ENCODE measurements around the gene LOXL3. TPM values are rescaled to one million over a fixed set of nuclear protein-coding genes. Genes with fewer than 3 reads are reported as not detected.

The LOXL3 gene
- total RNA-seq, 1 experiment from 2014 or later = 4.1 TPM

DNA sequence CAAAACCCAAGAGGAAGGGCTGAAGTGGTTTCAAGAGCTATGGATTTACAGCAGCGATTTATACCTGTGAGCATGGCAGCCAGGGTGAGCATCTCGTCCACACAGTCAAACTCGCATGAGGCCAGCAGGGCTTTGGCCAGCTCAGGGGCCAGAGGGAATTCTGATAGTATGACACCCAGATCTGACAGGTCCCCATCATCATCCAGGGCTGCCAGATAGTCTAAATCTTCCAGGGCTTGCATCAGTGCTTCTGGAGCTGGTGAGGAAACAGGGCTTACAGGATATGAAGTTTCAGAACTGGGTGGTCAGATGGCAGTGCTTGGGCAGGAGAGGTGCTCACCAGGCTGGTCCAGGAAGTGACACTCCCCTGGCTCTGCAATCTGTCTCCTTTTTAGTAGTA, 31.2 kb downstream of the LOXL3 start:
- Histone ChIP-seq H3K9me2 (ENCODE audit: insufficient read depth) (no peaks in the 10 kb centered on the region), H4K20me1 (ENCODE audit: insufficient read depth) (no peaks in the 10 kb centered on the region), H3K9me3 (ENCODE audit: control insufficient read depth in 1 of 2, insufficient read depth in 1 of 2, low read depth in 1 of 2, low read length in 2 of 2) (no peaks in the 10 kb centered on the region), H3K27me3 (ENCODE audit: insufficient read depth, low read length) (no peaks in the 10 kb centered on the region), H3K27ac (ENCODE audit: low read depth, low read length) (no peak overlapping the region), H3K36me3 (ENCODE audit: control insufficient read depth in 1 of 2, insufficient read depth in 2 of 2, low read length in 2 of 2) (peaks cover 13 to 16% of the 10 kb centered on the region in 2 experiments), H2AFZ (ENCODE audit: low read depth, low read length, poor library complexity, severe bottlenecking) (no peak overlapping the region), H3K4me2 (ENCODE audit: low read length) (no peak overlapping the region), H3K4me3 (replicated peaks in 1 of 2; ENCODE audit: low read depth in 1 of 2, low read length in 2 of 2) (no peak overlapping the region), H3K4me1 (ENCODE audit: control insufficient read depth in 1 of 2, insufficient read depth in 2 of 2, low read length in 2 of 2) (peaks cover 0 to 8% of the 10 kb centered on the region in 2 experiments; a peak in 1 of 4 replicates), H3K79me2 (ENCODE audit: insufficient read depth, low read length) (peaks cover 11% of the 10 kb centered on the region), H3K9ac (ENCODE audit: low read length) (no peak overlapping the region)
- BruUV-seq (replicated peaks) = no TSS peak
- ChIA-PET POLR2A (interaction anchor here (1.1 kb wide), 1 partner anchor 13 kb away, joined by 3 read pairs; no protein-coding TSS in a partner anchor), CTCF (no interaction called here), RAD21 (ENCODE audit: low non-redundant PET in 1 of 2, low total read pairs in 2 of 2, uncharacterized antibody in 2 of 2, unreplicated experiment in 2 of 2) (no interaction called here)
- no peak for DNase-seq (ENCODE audit: low read depth, low spot score)
- intact Hi-C loops (cut with micrococcal nuclease) = no loop called here
- ATAC-seq = no peak
- no peak for TF ChIP-seq CBX3 (IDR thresholded peaks at IDR 0.05; ENCODE audit: low read depth)
- TF ChIP-seq, protein P1, sequence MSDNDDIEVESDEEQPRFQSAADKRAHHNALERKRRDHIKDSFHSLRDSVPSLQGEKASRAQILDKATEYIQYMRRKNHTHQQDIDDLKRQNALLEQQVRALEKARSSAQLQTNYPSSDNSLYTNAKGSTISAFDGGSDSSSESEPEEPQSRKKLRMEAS (IDR thresholded peaks at IDR 0.05) = no peak
- no peak for TF ChIP-seq POLR2A (IDR thresholded peaks at IDR 0.05; ENCODE audit: borderline replicate concordance, extremely low read depth, insufficient read depth, insufficient read length)
- TF ChIP-seq ELF1 (IDR thresholded peaks at IDR 0.05; ENCODE audit: borderline replicate concordance, low read depth) = no peak
- TF ChIP-seq EZH2phosphoT487 (IDR thresholded peaks at IDR 0.05; ENCODE audit: borderline replicate concordance) = no peak
- TF ChIP-seq RAD21 (IDR thresholded peaks at IDR 0.05; ENCODE audit: low read depth) = no peak
- TF ChIP-seq SRF (IDR thresholded peaks at IDR 0.05; ENCODE audit: low read depth) = no peak
- no peak for TF ChIP-seq ZFX (IDR thresholded peaks at IDR 0.05)
- no peak for TF ChIP-seq ATF3 (IDR thresholded peaks at IDR 0.05)
- TF ChIP-seq EZH2 (IDR thresholded peaks at IDR 0.05) = no peak
- no peak for TF ChIP-seq FOSL1 (IDR thresholded peaks at IDR 0.05; ENCODE audit: low read depth)

- POLR2A ChIA-PET = no interaction called here
- CTCF ChIA-PET = no interaction called here
These were observed 37.1 kb downstream of the LOXL3 start for GRCh38 chr2:74516650-74517049.

More at GRCh38 chr2:74516650-74517049, 37.1 kb downstream of the LOXL3 start:
- Histone ChIP-seq H3K9me3 (ENCODE audit: control insufficient read depth in 1 of 2, insufficient read depth in 1 of 2, low read depth in 1 of 2, low read length in 2 of 2) (no peaks in the 10 kb centered on the region), H3K27ac (ENCODE audit: low read depth, low read length) (no peak overlapping the region), H3K27me3 (ENCODE audit: insufficient read depth, low read length) (no peaks in the 10 kb centered on the region), H3K9ac (ENCODE audit: low read length) (no peak overlapping the region), H3K4me1 (ENCODE audit: control insufficient read depth in 1 of 2, insufficient read depth in 2 of 2, low read length in 2 of 2) (no peaks in the 10 kb centered on the region), H2AFZ (ENCODE audit: low read depth, low read length, poor library complexity, severe bottlenecking) (no peak overlapping the region), H3K9me2 (ENCODE audit: insufficient read depth) (no peaks in the 10 kb centered on the region), H4K20me1 (ENCODE audit: insufficient read depth) (no peaks in the 10 kb centered on the region), H3K4me2 (ENCODE audit: low read length) (no peak overlapping the region), H3K79me2 (ENCODE audit: insufficient read depth, low read length) (no peaks in the 10 kb centered on the region), H3K4me3 (replicated peaks in 1 of 2; ENCODE audit: low read depth in 1 of 2, low read length in 2 of 2) (no peak overlapping the region), H3K36me3 (ENCODE audit: control insufficient read depth in 1 of 2, insufficient read depth in 2 of 2, low read length in 2 of 2) (no peaks in the 10 kb centered on the region)
- TF ChIP-seq, protein P1 (IDR thresholded peaks at IDR 0.05) = no peak
- no peak for TF ChIP-seq CBX3 (IDR thresholded peaks at IDR 0.05; ENCODE audit: low read depth)
- TF ChIP-seq ATF3 (IDR thresholded peaks at IDR 0.05) = no peak
- no peak for TF ChIP-seq EGR1 (IDR thresholded peaks at IDR 0.05; ENCODE audit: low read depth)
- TF ChIP-seq SRF (IDR thresholded peaks at IDR 0.05; ENCODE audit: low read depth) = no peak
- TF ChIP-seq SP1 (IDR thresholded peaks at IDR 0.05; ENCODE audit: low read depth) = no peak
- no peak for TF ChIP-seq FOSL1 (IDR thresholded peaks at IDR 0.05; ENCODE audit: low read depth)
- TF ChIP-seq, protein P2, sequence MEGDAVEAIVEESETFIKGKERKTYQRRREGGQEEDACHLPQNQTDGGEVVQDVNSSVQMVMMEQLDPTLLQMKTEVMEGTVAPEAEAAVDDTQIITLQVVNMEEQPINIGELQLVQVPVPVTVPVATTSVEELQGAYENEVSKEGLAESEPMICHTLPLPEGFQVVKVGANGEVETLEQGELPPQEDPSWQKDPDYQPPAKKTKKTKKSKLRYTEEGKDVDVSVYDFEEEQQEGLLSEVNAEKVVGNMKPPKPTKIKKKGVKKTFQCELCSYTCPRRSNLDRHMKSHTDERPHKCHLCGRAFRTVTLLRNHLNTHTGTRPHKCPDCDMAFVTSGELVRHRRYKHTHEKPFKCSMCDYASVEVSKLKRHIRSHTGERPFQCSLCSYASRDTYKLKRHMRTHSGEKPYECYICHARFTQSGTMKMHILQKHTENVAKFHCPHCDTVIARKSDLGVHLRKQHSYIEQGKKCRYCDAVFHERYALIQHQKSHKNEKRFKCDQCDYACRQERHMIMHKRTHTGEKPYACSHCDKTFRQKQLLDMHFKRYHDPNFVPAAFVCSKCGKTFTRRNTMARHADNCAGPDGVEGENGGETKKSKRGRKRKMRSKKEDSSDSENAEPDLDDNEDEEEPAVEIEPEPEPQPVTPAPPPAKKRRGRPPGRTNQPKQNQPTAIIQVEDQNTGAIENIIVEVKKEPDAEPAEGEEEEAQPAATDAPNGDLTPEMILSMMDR (IDR thresholded peaks at IDR 0.05 in 2 of 3, conservative IDR thresholded peaks at IDR 0.05 in 1 of 3; ENCODE audit: borderline replicate concordance in 1 of 3, insufficient read depth in 1 of 3, low read depth in 2 of 3, low read length in 2 of 3) = no peak
- no peak for TF ChIP-seq POLR2AphosphoS5 (IDR thresholded peaks at IDR 0.05; ENCODE audit: low read depth, low read length)
- TF ChIP-seq POLR2A (IDR thresholded peaks at IDR 0.05; ENCODE audit: borderline replicate concordance, extremely low read depth, insufficient read depth, insufficient read length) = no peak
- TF ChIP-seq EZH2 (IDR thresholded peaks at IDR 0.05) = no peak
- no peak for TF ChIP-seq SIN3A (IDR thresholded peaks at IDR 0.05; ENCODE audit: low read depth)
- no peak for TF ChIP-seq ZBTB33 (IDR thresholded peaks at IDR 0.05; ENCODE audit: extremely low read depth, insufficient replicate concordance, low read length)
- BruUV-seq (replicated peaks) = no TSS peak
- DNase-seq (ENCODE audit: low read depth, low spot score) = no peak
- RAD21 ChIA-PET (ENCODE audit: low non-redundant PET in 1 of 2, low total read pairs in 2 of 2, uncharacterized antibody in 2 of 2, unreplicated experiment in 2 of 2) = no interaction called here
- intact Hi-C loops (cut with micrococcal nuclease) = no loop called here
- ATAC-seq = no peak
